Measurements from ENCODE around the gene MYBPC1.
"Not testable (repeated sequence)": the region's sequence is repeated elsewhere in the genome, so short reads cannot be mapped to it uniquely, and the experiment has no call there.

Gene MYBPC1

GRCh38 chr12:101650346-101651117, 55.8 kb downstream of the MYBPC1 start:
- TF ChIP-seq, protein P1, sequence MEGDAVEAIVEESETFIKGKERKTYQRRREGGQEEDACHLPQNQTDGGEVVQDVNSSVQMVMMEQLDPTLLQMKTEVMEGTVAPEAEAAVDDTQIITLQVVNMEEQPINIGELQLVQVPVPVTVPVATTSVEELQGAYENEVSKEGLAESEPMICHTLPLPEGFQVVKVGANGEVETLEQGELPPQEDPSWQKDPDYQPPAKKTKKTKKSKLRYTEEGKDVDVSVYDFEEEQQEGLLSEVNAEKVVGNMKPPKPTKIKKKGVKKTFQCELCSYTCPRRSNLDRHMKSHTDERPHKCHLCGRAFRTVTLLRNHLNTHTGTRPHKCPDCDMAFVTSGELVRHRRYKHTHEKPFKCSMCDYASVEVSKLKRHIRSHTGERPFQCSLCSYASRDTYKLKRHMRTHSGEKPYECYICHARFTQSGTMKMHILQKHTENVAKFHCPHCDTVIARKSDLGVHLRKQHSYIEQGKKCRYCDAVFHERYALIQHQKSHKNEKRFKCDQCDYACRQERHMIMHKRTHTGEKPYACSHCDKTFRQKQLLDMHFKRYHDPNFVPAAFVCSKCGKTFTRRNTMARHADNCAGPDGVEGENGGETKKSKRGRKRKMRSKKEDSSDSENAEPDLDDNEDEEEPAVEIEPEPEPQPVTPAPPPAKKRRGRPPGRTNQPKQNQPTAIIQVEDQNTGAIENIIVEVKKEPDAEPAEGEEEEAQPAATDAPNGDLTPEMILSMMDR (IDR thresholded peaks at IDR 0.05; ENCODE audit: low read length, missing control alignments), result no peak
- DNase-seq (ENCODE audit: low read depth), result no peak
- H3K4me3 ChIP-seq (replicated peaks; ENCODE audit: low read depth, low read length), result no peak overlapping the region

GRCh38 chr12:101653030-101653429, 58.3 kb downstream of the MYBPC1 start:
- no peak overlapping the region for H3K4me3 ChIP-seq (replicated peaks; ENCODE audit: low read depth, low read length)
- DNase-seq (ENCODE audit: low read depth), result no peak

GRCh38 chr12:101653503-101653902, 58.7 kb downstream of the MYBPC1 start:
- no peak for DNase-seq (ENCODE audit: low read depth)
- TF ChIP-seq, protein P1 (IDR thresholded peaks at IDR 0.05; ENCODE audit: low read length, missing control alignments), result no peak
- H3K4me3 ChIP-seq (replicated peaks; ENCODE audit: low read depth, low read length), result no peak overlapping the region

More at GRCh38 chr12:101653030-101653429, 58.3 kb downstream of the MYBPC1 start:
- TF ChIP-seq, protein P1 (IDR thresholded peaks at IDR 0.05; ENCODE audit: low read length, missing control alignments), result no peak

DNA sequence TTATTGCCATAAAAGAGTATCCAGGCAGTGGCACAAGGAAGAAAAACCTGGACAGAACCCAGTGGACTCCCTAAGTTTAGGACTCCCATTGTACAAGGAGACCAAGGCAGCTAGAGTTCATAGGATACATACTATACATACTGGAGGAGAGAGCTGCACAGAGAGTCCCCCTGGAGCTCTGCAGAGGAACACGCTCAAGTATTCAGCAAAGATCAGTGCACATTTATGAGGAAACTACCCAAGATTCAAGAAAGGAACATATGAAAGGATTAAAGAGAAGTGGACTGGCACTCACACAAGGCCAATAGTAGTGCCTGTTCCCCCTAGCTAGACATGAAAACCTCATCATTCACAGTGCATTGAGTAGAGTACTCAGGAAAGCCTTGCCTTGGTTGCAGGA, 59.7 kb downstream of the MYBPC1 start:
- DNase-seq (ENCODE audit: low read depth), result no peak
- TF ChIP-seq, protein P1 (IDR thresholded peaks at IDR 0.05; ENCODE audit: low read length, missing control alignments), result no peak
- H3K4me3 ChIP-seq (replicated peaks; ENCODE audit: low read depth, low read length), result no peak overlapping the region

DNA sequence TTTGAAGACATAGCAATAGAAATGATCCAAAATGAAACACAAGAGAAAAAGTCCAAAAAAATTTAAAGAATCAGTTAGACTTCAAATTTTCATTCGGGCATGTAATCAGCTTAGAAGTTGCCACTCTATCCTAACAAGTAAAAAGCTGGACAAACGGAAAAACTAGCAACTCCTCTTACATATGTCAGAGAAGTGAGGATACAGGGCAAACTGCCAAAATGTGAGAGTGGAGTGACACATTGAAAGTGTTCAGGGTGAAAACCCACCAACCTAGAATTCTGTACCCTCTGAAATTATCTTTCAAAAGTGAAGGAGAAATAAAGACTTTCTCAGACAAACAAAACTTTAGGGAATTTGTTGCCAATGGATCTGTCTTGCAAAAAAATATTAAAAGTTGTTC, 60.6 kb downstream of the MYBPC1 start:
- DNase-seq (ENCODE audit: low read depth), result no peak

GRCh38 chr12:101660662-101661061, 65.9 kb downstream of the MYBPC1 start:
- DNase-seq (ENCODE audit: low read depth); H3K4me3 ChIP-seq (replicated peaks; ENCODE audit: low read depth, low read length): not testable (repeated sequence)

More for the DNA sequence above, 60.6 kb downstream of the MYBPC1 start:
- H3K4me3 ChIP-seq (replicated peaks; ENCODE audit: low read depth, low read length), result no peak overlapping the region
- TF ChIP-seq, protein P1 (IDR thresholded peaks at IDR 0.05; ENCODE audit: low read length, missing control alignments), result no peak

GRCh38 chr12:101663298-101663697, 68.5 kb downstream of the MYBPC1 start:
- TF ChIP-seq, protein P1 (IDR thresholded peaks at IDR 0.05; ENCODE audit: low read length, missing control alignments), result no peak
- no peak for DNase-seq (ENCODE audit: low read depth)
- H3K4me3 ChIP-seq (replicated peaks; ENCODE audit: low read depth, low read length), result no peak overlapping the region

Measured in fibroblast of pulmonary artery (primary cell).